Esophagus muscularis mucosa (tissue), 4 donors: ENCODE data around the gene CEACAM1. TPM values are rescaled to one million over a fixed set of nuclear protein-coding genes. Genes with fewer than 3 reads are reported as not detected.
"Not testable (repeated sequence)": the region's sequence is repeated elsewhere in the genome, so short reads cannot be mapped to it uniquely, and the experiment has no call there.

Experiments
- DNase-seq: peaks from one replicate; pipeline ENCODE4 v3.0.0-alpha.2; 2017; ENCODE audit errors: extremely low spot score
- H3K27ac ChIP-seq, 4 donors: fragments of 200-600 bp; sonication (generic); replicated peaks in 1 of 4; 1 replicate in 3 of 4; 2 replicates in 1 of 4; pipeline ENCODE4 v1.5.1; 2016 to 2019; ENCODE audit warnings: mild to moderate bottlenecking in 1 of 4
- H3K27me3 ChIP-seq, 4 donors: fragments of 200-600 bp; sonication (generic); one replicate each; pipeline versions ENCODE4 v1.5.1 to v1.6.0; 2016 to 2019
- H3K36me3 ChIP-seq, 4 donors: fragments of 200-600 bp; sonication (generic); one replicate each; pipeline ENCODE4 v1.5.1; 2016 to 2019
- H3K4me1 ChIP-seq, 4 donors: fragments of 200-600 bp; sonication (generic); one replicate each; pipeline ENCODE4 v1.5.1; 2016 to 2019
- H3K4me3 ChIP-seq, 4 donors: fragments of 200-600 bp; sonication (generic); 1 replicate in 2 of 4; 2 replicates in 2 of 4; pipeline ENCODE4 v1.5.1; 2016 to 2019; ENCODE audit warnings: mild to moderate bottlenecking in 4 of 4, moderate library complexity in 1 of 4
- H3K9me3 ChIP-seq, 4 donors: fragments of 200-600 bp; sonication (generic); 1 replicate in 3 of 4; 2 replicates in 1 of 4; pipeline ENCODE4 v1.5.1; 2016 to 2019
- EP300 ChIP-seq: sonication (generic); formaldehyde crosslinking; IDR thresholded peaks from one replicate; pipeline ENCODE4 v1.6.1; 2017; ENCODE audit warnings: antibody characterized with exemption
- POLR2A ChIP-seq: fragments of 450-650 bp; IDR thresholded peaks from one replicate; pipeline ENCODE4 v1.6.1; 2017; ENCODE audit warnings: antibody characterized with exemption, moderate library complexity, mild to moderate bottlenecking, low read depth
- POLR2AphosphoS5 ChIP-seq, 2 donors: sonication (generic); formaldehyde crosslinking; IDR thresholded peaks; one replicate each; pipeline ENCODE4 v1.6.1; 2017; ENCODE audit warnings: antibody characterized with exemption in 2 of 2
- WGBS: methylation state at CpG from one replicate; pipeline ENCODE4 v1.1.5; 2018; 5-methylcytosine and 5-hydroxymethylcytosine counted together
- intact Hi-C: fragments of 100-400 bp; cut with DNase I; formaldehyde crosslinking; loops from one replicate; pipeline ENCODE4 v1.15.1; 2023
- total RNA-seq, 4 donors: library from RNA; depleted of rRNA; stranded (reverse); fragments of >200 nt; gene quantifications; one replicate each; pipeline versions ENCODE4 v1.1.0 to v1.2.1, GENCODE V29; 2016
- TF ChIP-seq, protein P1 (sequence below), 3 experiments: fragments of 200-600 bp in 2 of 3; fragments of 450-650 bp in 1 of 3; sonication (generic) in 2 of 3; IDR thresholded peaks; one replicate each; pipeline ENCODE4 v1.5.1; 2017 to 2019; ENCODE audit warnings: antibody characterized with exemption in 3 of 3, mild to moderate bottlenecking in 2 of 3, moderate library complexity in 1 of 3

The CEACAM1 gene
- total RNA-seq, 4 donors from 2014 or later: 1.2 to 3.1 (median 1.7) TPM

DNA sequence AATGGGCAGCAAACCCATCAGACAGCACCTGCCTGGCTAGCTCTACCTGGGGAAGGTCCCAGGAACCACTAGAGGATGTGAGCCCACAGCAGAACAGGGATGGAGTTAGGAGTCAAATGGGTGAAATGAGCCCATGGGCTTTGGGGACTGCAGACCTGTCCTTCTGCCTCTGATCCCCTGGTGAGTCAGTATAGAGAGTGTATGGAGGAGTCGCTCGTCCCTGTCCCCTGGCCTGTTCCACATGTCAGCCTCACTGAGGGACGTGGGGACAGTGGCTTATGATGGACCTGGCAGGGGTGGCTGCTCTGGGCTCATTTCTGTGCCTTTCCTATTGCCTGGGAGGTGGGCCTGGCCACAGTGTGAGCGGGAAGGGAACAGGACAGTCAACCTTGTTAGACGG is 4.0 kb downstream of the CEACAM1 start:
- Histone ChIP-seq H3K9me3 (no peaks in the 10 kb centered on the region), H3K27me3 (no peaks in the 10 kb centered on the region), H3K27ac (no peak overlapping the region), H3K36me3 (peaks cover 0 to 11% (median 3%) of the 10 kb centered on the region in 4 donors), H3K4me1 (peaks cover 9 to 13% (median 12%) of the 10 kb centered on the region in 4 donors), H3K4me3 (no peak overlapping the region)
- WGBS: 82% methylated on average over 5 of the region's 5 CpGs
- intact Hi-C loops: no loop called here
- DNase-seq: peak; percentile 80
- TF ChIP-seq POLR2A (no peak), EP300 (no peak), POLR2AphosphoS5 (IDR thresholded peaks at IDR 0.05) (no peak)
- TF ChIP-seq, protein P1, sequence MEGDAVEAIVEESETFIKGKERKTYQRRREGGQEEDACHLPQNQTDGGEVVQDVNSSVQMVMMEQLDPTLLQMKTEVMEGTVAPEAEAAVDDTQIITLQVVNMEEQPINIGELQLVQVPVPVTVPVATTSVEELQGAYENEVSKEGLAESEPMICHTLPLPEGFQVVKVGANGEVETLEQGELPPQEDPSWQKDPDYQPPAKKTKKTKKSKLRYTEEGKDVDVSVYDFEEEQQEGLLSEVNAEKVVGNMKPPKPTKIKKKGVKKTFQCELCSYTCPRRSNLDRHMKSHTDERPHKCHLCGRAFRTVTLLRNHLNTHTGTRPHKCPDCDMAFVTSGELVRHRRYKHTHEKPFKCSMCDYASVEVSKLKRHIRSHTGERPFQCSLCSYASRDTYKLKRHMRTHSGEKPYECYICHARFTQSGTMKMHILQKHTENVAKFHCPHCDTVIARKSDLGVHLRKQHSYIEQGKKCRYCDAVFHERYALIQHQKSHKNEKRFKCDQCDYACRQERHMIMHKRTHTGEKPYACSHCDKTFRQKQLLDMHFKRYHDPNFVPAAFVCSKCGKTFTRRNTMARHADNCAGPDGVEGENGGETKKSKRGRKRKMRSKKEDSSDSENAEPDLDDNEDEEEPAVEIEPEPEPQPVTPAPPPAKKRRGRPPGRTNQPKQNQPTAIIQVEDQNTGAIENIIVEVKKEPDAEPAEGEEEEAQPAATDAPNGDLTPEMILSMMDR (IDR thresholded peaks at IDR 0.05): no peak

DNA sequence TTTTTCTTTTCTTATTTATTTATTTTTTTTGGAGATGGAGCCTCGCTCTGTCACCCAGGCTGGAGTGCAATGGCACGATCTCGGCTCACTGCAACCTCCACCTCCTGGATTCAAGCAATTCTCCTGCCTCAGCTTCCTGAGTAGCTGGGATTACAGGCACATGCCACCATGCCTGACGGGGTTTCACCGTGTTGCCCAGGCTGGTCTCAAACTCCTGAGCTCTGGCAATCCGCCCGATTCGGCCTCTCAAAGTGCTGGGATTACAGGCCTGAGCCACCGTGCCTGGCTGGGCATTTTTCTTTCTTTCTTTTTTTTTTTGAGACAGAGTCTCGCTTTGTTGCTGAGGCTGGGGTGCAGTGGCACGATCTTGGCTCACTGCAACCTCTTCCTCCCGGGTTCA is 6.0 kb downstream of the CEACAM1 start:
- DNase-seq: peak; percentile 7
- intact Hi-C loops, H3K27ac ChIP-seq, H3K4me1 ChIP-seq, H3K27me3 ChIP-seq, H3K9me3 ChIP-seq, H3K4me3 ChIP-seq: not testable (repeated sequence)
- H3K36me3 ChIP-seq: peaks cover 0 to 16% (median 3%) of the 10 kb centered on the region in 4 donors
- WGBS: 88% methylated on average over 12 of the region's 12 CpGs

- no peaks in the 10 kb centered on the region for H3K9me3 ChIP-seq
- no peaks in the 10 kb centered on the region for H3K27me3 ChIP-seq
- no peak overlapping the region for H3K27ac ChIP-seq
- H3K4me1 ChIP-seq: peaks cover 0 to 3% (median 0%) of the 10 kb centered on the region in 4 donors
- peak; percentile 42 for DNase-seq
- peaks cover 0 to 16% (median 3%) of the 10 kb centered on the region in 4 donors for H3K36me3 ChIP-seq
- TF ChIP-seq, protein P1 (IDR thresholded peaks at IDR 0.05): no peak
- no peak for TF ChIP-seq POLR2A
- TF ChIP-seq POLR2AphosphoS5 (IDR thresholded peaks at IDR 0.05): no peak
- no peak for TF ChIP-seq EP300
- intact Hi-C loops: no loop called here
- H3K4me3 ChIP-seq: no peak overlapping the region
- WGBS: 87% methylated on average over 6 of the region's 6 CpGs
These were observed 6.8 kb downstream of the CEACAM1 start for GRCh38 chr19:42521346-42522030.

- TF ChIP-seq, protein P1 (IDR thresholded peaks at IDR 0.05): no peak
- no peak for TF ChIP-seq EP300
- TF ChIP-seq POLR2A: no peak
- TF ChIP-seq POLR2AphosphoS5 (IDR thresholded peaks at IDR 0.05): no peak
- no peaks in the 10 kb centered on the region for H3K27me3 ChIP-seq
- no peak overlapping the region for H3K27ac ChIP-seq
- peak; percentile 90 for DNase-seq
- no peaks in the 10 kb centered on the region for H3K9me3 ChIP-seq
- no peaks in the 10 kb centered on the region for H3K4me1 ChIP-seq
- intact Hi-C loops: no loop called here
- peaks cover 0 to 23% (median 3%) of the 10 kb centered on the region in 4 donors for H3K36me3 ChIP-seq
- H3K4me3 ChIP-seq: no peak overlapping the region
- 60% methylated on average over 3 of the region's 3 CpGs for WGBS
These were observed 9.2 kb downstream of the CEACAM1 start for GRCh38 chr19:42519108-42519507.

DNA sequence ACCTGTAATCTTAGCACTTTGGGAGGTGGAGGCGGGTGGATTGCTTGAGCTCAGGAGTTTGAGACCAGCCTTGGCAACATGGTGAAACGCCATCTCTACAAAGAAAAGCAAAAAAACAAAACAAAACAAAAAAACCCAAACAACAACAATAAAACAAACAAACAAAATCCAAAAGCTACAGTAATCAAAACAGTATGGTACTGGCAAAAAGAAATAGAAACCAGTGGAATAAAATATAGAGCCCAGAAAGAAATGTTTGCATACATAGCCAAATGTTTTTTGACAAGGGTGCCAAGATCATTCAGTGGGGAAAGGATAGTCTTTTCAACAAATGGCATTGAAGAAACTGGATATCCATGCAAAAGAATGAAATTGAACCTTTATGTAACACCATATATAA is 11.5 kb downstream of the CEACAM1 start:
- intact Hi-C loops: no loop called here
- 81% methylated on average over 2 of the region's 2 CpGs for WGBS
- H3K36me3 ChIP-seq: peaks cover 0 to 21% (median 2%) of the 10 kb centered on the region in 4 donors
- H3K27ac ChIP-seq: no peak overlapping the region
- no peaks in the 10 kb centered on the region for H3K9me3 ChIP-seq
- H3K4me1 ChIP-seq: no peaks in the 10 kb centered on the region
- no peaks in the 10 kb centered on the region for H3K27me3 ChIP-seq
- TF ChIP-seq EP300 (no peak), POLR2A (no peak), POLR2AphosphoS5 (IDR thresholded peaks at IDR 0.05) (no peak)
- peak; percentile 3 for DNase-seq
- H3K4me3 ChIP-seq: no peak overlapping the region
